K562 (cell line): Measurements from ENCODE around the gene CKLF.

ENCODE experiments used
- E2F5 ChIP-seq: sonication (generic); formaldehyde crosslinking; IDR thresholded peaks from 2 replicates; pipeline ENCODE4 v1.8.0; 2022; ENCODE audit warnings: mild to moderate bottlenecking, missing genetic modification reagents
- EZH2 ChIP-seq: IDR thresholded peaks from 2 replicates; pipeline ENCODE4 v1.6.1; 2012; ENCODE audit warnings: low read depth, mild to moderate bottlenecking, inconsistent platforms, low read length, borderline replicate concordance
- HMG20A ChIP-seq: fragments of 450-650 bp; formaldehyde crosslinking; conservative IDR thresholded peaks from 2 replicates; pipeline ENCODE4 v1.4.0; 2020; ENCODE audit warnings: mild to moderate bottlenecking, mixed read lengths
- HMG20B ChIP-seq: fragments of 250-450 bp; sonication (Bioruptor Pico); IDR thresholded peaks from 2 replicates; pipeline ENCODE4 v1.5.0; 2021; ENCODE audit warnings: mild to moderate bottlenecking
- IRF2 ChIP-seq: sonication (generic); formaldehyde crosslinking; IDR thresholded peaks from 2 replicates; pipeline ENCODE4 v1.8.1; 2022; ENCODE audit warnings: mild to moderate bottlenecking, missing genetic modification reagents
- JUN ChIP-seq, 2 experiments: sonication (generic) in 1 of 2; formaldehyde crosslinking in 1 of 2; IDR thresholded peaks; 2 replicates each; pipeline versions ENCODE4 v1.6.1 to v1.8.0; 2012 to 2022; ENCODE audit warnings: borderline replicate concordance in 2 of 2, mild to moderate bottlenecking in 2 of 2, improper control_type of control experiment in 1 of 2, low read depth in 1 of 2, low read length in 1 of 2, missing genetic modification reagents in 1 of 2
- YY1 ChIP-seq, 3 experiments: IDR thresholded peaks; 2 replicates each; pipeline ENCODE4 v1.6.1; 2011; ENCODE audit warnings: low read length in 2 of 3, mild to moderate bottlenecking in 2 of 3, moderate library complexity in 2 of 3, borderline replicate concordance in 1 of 3, control low read depth in 1 of 3, low read depth in 1 of 3; ENCODE audit not compliant: insufficient read depth in 3 of 3, insufficient replicate concordance in 2 of 3, control insufficient read depth in 1 of 3, insufficient read length in 1 of 3; ENCODE audit errors: extremely low read depth in 1 of 3

DNA sequence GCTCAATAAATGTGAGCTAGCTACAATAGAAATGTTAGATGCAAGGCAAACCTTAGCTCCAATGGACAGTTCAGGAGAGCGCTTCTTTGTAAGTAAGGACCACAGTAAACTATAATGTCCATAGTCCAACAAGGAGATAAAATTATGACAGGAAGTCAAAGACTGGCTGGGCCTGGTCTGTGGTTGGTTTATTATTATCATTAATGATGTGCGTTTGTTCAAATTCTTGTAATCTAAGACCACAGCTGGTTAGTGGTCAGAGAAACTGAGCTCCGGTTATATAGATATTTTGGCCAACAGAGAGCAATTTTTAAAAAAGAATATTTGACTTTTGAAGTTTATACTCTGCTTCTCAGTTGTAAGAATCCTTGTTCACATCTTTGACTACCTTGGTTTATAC, 22.2 kb downstream of the CKLF start:
- TF ChIP-seq YY1 (IDR thresholded peaks at IDR 0.05; ENCODE audit: borderline replicate concordance in 1 of 3, control insufficient read depth in 1 of 3, extremely low read depth in 1 of 3, insufficient read depth in 3 of 3, insufficient read length in 1 of 3, insufficient replicate concordance in 2 of 3, low read depth in 1 of 3, low read length in 2 of 3) (no peak), EZH2 (no peak), HMG20B (no peak), IRF2 (CRISPR knock-in tag) (no peak), E2F5 (CRISPR knock-in tag) (no peak), JUN (IDR thresholded peaks at IDR 0.05; ENCODE audit: borderline replicate concordance, low read depth, low read length) (no peak), JUN (CRISPR knock-in tag; IDR thresholded peaks at IDR 0.05; ENCODE audit: borderline replicate concordance) (no peak), HMG20A (CRISPR knock-in tag) (no peak)
